Measurements from ENCODE around the gene NCOA7. TPM values are rescaled to one million over a fixed set of nuclear protein-coding genes. Genes with fewer than 3 reads are reported as not detected.

The NCOA7 gene
- total RNA-seq, 4 donors from 2014 or later, result 11.1 to 28.4 (median 22.1) TPM

- peaks cover 46% of the 10 kb centered on the region for H3K36me3 ChIP-seq
- no peaks in the 10 kb centered on the region for H3K27me3 ChIP-seq
- H3K9me3 ChIP-seq, result no peaks in the 10 kb centered on the region
- H3K4me1 ChIP-seq, result no peaks in the 10 kb centered on the region
- DNase-seq (ENCODE audit: low spot score in 2 of 2), result no peak
- no peak overlapping the region for H3K4me3 ChIP-seq
- TF ChIP-seq CTCF (IDR thresholded peaks at IDR 0.05) (no peak), EP300 (IDR thresholded peaks at IDR 0.05) (no peak), POLR2AphosphoS5 (IDR thresholded peaks at IDR 0.05) (no peak), POLR2A (IDR thresholded peaks at IDR 0.05) (no peak)
- no peak overlapping the region for H3K27ac ChIP-seq
Observed at GRCh38 chr6:125887372-125887771, 96.6 kb downstream of the NCOA7 start.

GRCh38 chr6:125888989-125889656 lies 98.4 kb downstream of the NCOA7 start:
- H3K27me3 ChIP-seq, result no peaks in the 10 kb centered on the region
- H3K4me3 ChIP-seq, result no peak overlapping the region
- no peak overlapping the region for H3K27ac ChIP-seq
- TF ChIP-seq CTCF (IDR thresholded peaks at IDR 0.05) (peak in 1 of 2 donors; percentile 24), EP300 (IDR thresholded peaks at IDR 0.05) (no peak)
- H3K36me3 ChIP-seq, result peaks cover 51% of the 10 kb centered on the region
- DNase-seq (ENCODE audit: low spot score in 2 of 2), result no peak
- H3K9me3 ChIP-seq, result no peaks in the 10 kb centered on the region
- H3K4me1 ChIP-seq, result no peaks in the 10 kb centered on the region
- 83% methylated on average over 8 of the region's 8 CpGs for WGBS

- DNase-seq (ENCODE audit: low spot score in 2 of 2), result no peak
- Histone ChIP-seq H3K9me3 (no peaks in the 10 kb centered on the region), H3K36me3 (peaks cover 24% of the 10 kb centered on the region), H3K4me1 (no peaks in the 10 kb centered on the region), H3K4me3 (no peak overlapping the region), H3K27me3 (no peaks in the 10 kb centered on the region), H3K27ac (no peak overlapping the region)
- 77% methylated on average over 2 of the region's 2 CpGs for WGBS
- TF ChIP-seq CTCF (IDR thresholded peaks at IDR 0.05), result no peak
- no peak for TF ChIP-seq POLR2AphosphoS5 (IDR thresholded peaks at IDR 0.05)
- no peak for TF ChIP-seq EP300 (IDR thresholded peaks at IDR 0.05)
- no peak for TF ChIP-seq POLR2A (IDR thresholded peaks at IDR 0.05)
Observed at GRCh38 chr6:125899726-125900182, 109.0 kb downstream of the NCOA7 start.

GRCh38 chr6:125904871-125905270 lies 114.1 kb downstream of the NCOA7 start:
- Histone ChIP-seq H3K4me1 (no peaks in the 10 kb centered on the region), H3K9me3 (no peaks in the 10 kb centered on the region), H3K27ac (no peak overlapping the region), H3K4me3 (no peak overlapping the region), H3K36me3 (peaks cover 35% of the 10 kb centered on the region), H3K27me3 (no peaks in the 10 kb centered on the region)
- DNase-seq (ENCODE audit: low spot score in 2 of 2), result no peak
- 64% methylated on average over 3 of the region's 3 CpGs for WGBS
- TF ChIP-seq POLR2A (IDR thresholded peaks at IDR 0.05) (no peak), POLR2AphosphoS5 (IDR thresholded peaks at IDR 0.05) (no peak), EP300 (IDR thresholded peaks at IDR 0.05) (no peak), CTCF (IDR thresholded peaks at IDR 0.05) (no peak)

- H3K27ac ChIP-seq, result no peak overlapping the region
- TF ChIP-seq POLR2A (IDR thresholded peaks at IDR 0.05) (no peak), POLR2AphosphoS5 (IDR thresholded peaks at IDR 0.05) (no peak), CTCF (IDR thresholded peaks at IDR 0.05) (peak in 1 of 2 donors; percentile 44), EP300 (IDR thresholded peaks at IDR 0.05) (no peak)
- H3K9me3 ChIP-seq, result no peaks in the 10 kb centered on the region
- peaks cover 23% of the 10 kb centered on the region for H3K36me3 ChIP-seq
- peaks cover 5% of the 10 kb centered on the region for H3K4me1 ChIP-seq
- DNase-seq (ENCODE audit: low spot score in 2 of 2), result no peak
- no peaks in the 10 kb centered on the region for H3K27me3 ChIP-seq
- 80% methylated on average over 5 of the region's 5 CpGs for WGBS
- H3K4me3 ChIP-seq, result no peak overlapping the region
Observed at GRCh38 chr6:125906158-125906998, 115.6 kb downstream of the NCOA7 start.

Measured in suprapubic skin (tissue), 4 donors.